Daoy (cell line): ENCODE measurements around the gene BNC2. TPM values are rescaled to one million over a fixed set of nuclear protein-coding genes. Genes with fewer than 3 reads are reported as not detected.
"Not testable (repeated sequence)": the region's sequence is repeated elsewhere in the genome, so short reads cannot be mapped to it uniquely, and the experiment has no call there.

Source experiments
- DNase-seq: peaks from one replicate; pipeline ENCODE4 v3.0.0-alpha.2; 2015; ENCODE audit warnings: low read depth
- total RNA-seq: library from RNA; depleted of rRNA; stranded (reverse); fragments of >200 nt; shearing (Covaris generic); gene quantifications from 2 replicates; pipeline ENCODE4 v1.2.3, GENCODE V29; 2014

Gene BNC2
- total RNA-seq, 1 experiment from 2014 or later: 6.7 TPM

- DNase-seq: no peak
These were observed 414.6 kb downstream of the BNC2 start for GRCh38 chr9:16455842-16456241.

GRCh38 chr9:16453390-16453789 is 417.1 kb downstream of the BNC2 start:
- DNase-seq: no peak

- no peak for DNase-seq
These were observed 419.9 kb downstream of the BNC2 start for GRCh38 chr9:16450578-16450977.

- DNase-seq: no peak
These were observed 420.4 kb downstream of the BNC2 start for GRCh38 chr9:16450043-16450442.

GRCh38 chr9:16449076-16449730 is 421.3 kb downstream of the BNC2 start:
- no peak for DNase-seq

- no peak for DNase-seq
These were observed 422.5 kb downstream of the BNC2 start for GRCh38 chr9:16447946-16448345.

GRCh38 chr9:16446636-16447035 is 423.8 kb downstream of the BNC2 start:
- DNase-seq: no peak

- no peak for DNase-seq
These were observed 425.1 kb downstream of the BNC2 start for GRCh38 chr9:16445141-16445920.

- DNase-seq: peak; percentile 44
These were observed 427.8 kb downstream of the BNC2 start for GRCh38 chr9:16442622-16443021.

- no peak for DNase-seq
These were observed 428.7 kb downstream of the BNC2 start for GRCh38 chr9:16441791-16442190.

GRCh38 chr9:16438831-16439230 is 431.6 kb downstream of the BNC2 start:
- DNase-seq: not testable (repeated sequence)

- no peak for DNase-seq
These were observed 433.9 kb downstream of the BNC2 start for GRCh38 chr9:16436545-16436944.

- no peak for DNase-seq
These were observed 435.9 kb downstream of the BNC2 start for GRCh38 chr9:16434526-16434925.

GRCh38 chr9:16433494-16433893 is 437.0 kb downstream of the BNC2 start:
- DNase-seq: no peak

- no peak for DNase-seq
These were observed 438.6 kb downstream of the BNC2 start for GRCh38 chr9:16431666-16432392.

- DNase-seq: no peak
These were observed 440.8 kb downstream of the BNC2 start for GRCh38 chr9:16429671-16430070.

GRCh38 chr9:16427873-16428427 is 442.5 kb downstream of the BNC2 start:
- no peak for DNase-seq

GRCh38 chr9:16426716-16427115 is 443.8 kb downstream of the BNC2 start:
- DNase-seq: no peak

- DNase-seq: no peak
These were observed 444.8 kb downstream of the BNC2 start for GRCh38 chr9:16425562-16426231.

GRCh38 chr9:16422114-16422513 is 448.4 kb downstream of the BNC2 start:
- no peak for DNase-seq

- peak; percentile 42 for DNase-seq
These were observed 448.9 kb downstream of the BNC2 start for GRCh38 chr9:16421532-16421931.

- DNase-seq: no peak
These were observed 451.3 kb downstream of the BNC2 start for GRCh38 chr9:16419124-16419523.
